ENCODE results near the gene LAX1. TPM values are rescaled to one million over a fixed set of nuclear protein-coding genes. Genes with fewer than 3 reads are reported as not detected.

LAX1 gene
- total and polyA plus RNA-seq, 2 of the 4 experiments (the other 2 are of a cell fraction) = 0.03 TPM; not detected in 1

DNA sequence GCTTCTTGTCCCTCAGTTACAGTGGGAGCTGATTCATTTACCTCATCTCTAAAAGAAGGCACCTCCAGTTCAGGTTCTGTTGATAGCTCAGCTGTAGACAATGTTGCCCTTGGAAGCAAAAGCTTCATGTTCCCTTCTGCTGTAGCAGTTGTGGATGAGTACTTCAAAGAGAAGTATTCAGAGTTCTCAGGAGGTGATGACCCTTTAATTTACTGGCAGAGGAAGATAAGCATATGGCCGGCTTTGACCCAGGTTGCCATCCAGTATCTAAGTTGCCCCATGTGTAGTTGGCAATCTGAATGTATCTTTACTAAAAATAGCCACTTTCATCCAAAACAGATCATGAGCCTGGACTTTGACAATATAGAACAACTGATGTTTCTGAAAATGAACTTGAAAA is 35.0 kb downstream of the LAX1 start:
- in situ Hi-C loops (cut with MboI; ENCODE audit: low sequenced_read_pairs) = no loop called here
- no TSS peak for BruUV-seq (replicated peaks)
- H4K20me1 ChIP-seq (ENCODE audit: insufficient read depth, low read length) = peaks cover 65% of the 10 kb centered on the region

More for the DNA sequence above, 35.0 kb downstream of the LAX1 start:
- no peak overlapping the region for H3K18ac ChIP-seq (ENCODE audit: low read depth, low read length)
- H2AFZ ChIP-seq (replicated peaks; ENCODE audit: low read length, poor library complexity) = no peak overlapping the region
- H2AK9ac ChIP-seq (replicated peaks; ENCODE audit: low read depth, low read length, poor library complexity) = no peak overlapping the region
- H2BK20ac ChIP-seq (ENCODE audit: low read depth, low read length) = no peak overlapping the region
- H4K91ac ChIP-seq (ENCODE audit: insufficient read depth, low read depth, low read length) = no peak overlapping the region
- no peak overlapping the region for H3K27ac ChIP-seq (ENCODE audit: insufficient read depth, low read length)
- H3K14ac ChIP-seq (replicated peaks; ENCODE audit: low read depth, low read length) = no peak overlapping the region; the same call in 1 of the 2 replicates
- H2BK120ac ChIP-seq (ENCODE audit: low read depth, low read length) = no peak overlapping the region
- ChIA-PET CTCF (no interaction called here), POLR2A (ENCODE audit: unreplicated experiment) (no interaction called here)
- TF ChIP-seq FOS (IDR thresholded peaks at IDR 0.05; ENCODE audit: low read depth, low read length) (no peak), BHLHE40 (IDR thresholded peaks at IDR 0.05; ENCODE audit: low read depth, low read length) (no peak), POLR2A (IDR thresholded peaks at IDR 0.05; ENCODE audit: low read depth, low read length) (no peak), RCOR1 (IDR thresholded peaks at IDR 0.05; ENCODE audit: insufficient replicate concordance, low read length) (no peak), MXI1 (IDR thresholded peaks at IDR 0.05; ENCODE audit: borderline replicate concordance, low read depth, low read length) (no peak), MAFK (IDR thresholded peaks at IDR 0.05; ENCODE audit: low read depth, low read length) (no peak), RAD21 (IDR thresholded peaks at IDR 0.05; ENCODE audit: low read length) (no peak), NFE2L2 (IDR thresholded peaks at IDR 0.05; ENCODE audit: low read depth, low read length) (no peak), RFX5 (IDR thresholded peaks at IDR 0.05; ENCODE audit: low read depth, low read length) (no peak), CHD1 (IDR thresholded peaks at IDR 0.05; ENCODE audit: low read depth, low read length) (no peak), SMC3 (IDR thresholded peaks at IDR 0.05; ENCODE audit: low read depth, low read length) (no peak), MAZ (IDR thresholded peaks at IDR 0.05; ENCODE audit: borderline replicate concordance, low read depth, low read length) (no peak), CEBPB (IDR thresholded peaks at IDR 0.05; ENCODE audit: low read depth, low read length) (no peak)
- TF ChIP-seq, protein P1, sequence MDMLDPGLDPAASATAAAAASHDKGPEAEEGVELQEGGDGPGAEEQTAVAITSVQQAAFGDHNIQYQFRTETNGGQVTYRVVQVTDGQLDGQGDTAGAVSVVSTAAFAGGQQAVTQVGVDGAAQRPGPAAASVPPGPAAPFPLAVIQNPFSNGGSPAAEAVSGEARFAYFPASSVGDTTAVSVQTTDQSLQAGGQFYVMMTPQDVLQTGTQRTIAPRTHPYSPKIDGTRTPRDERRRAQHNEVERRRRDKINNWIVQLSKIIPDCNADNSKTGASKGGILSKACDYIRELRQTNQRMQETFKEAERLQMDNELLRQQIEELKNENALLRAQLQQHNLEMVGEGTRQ (IDR thresholded peaks at IDR 0.05; ENCODE audit: low read depth, low read length) = no peak
- TF ChIP-seq, protein P2, sequence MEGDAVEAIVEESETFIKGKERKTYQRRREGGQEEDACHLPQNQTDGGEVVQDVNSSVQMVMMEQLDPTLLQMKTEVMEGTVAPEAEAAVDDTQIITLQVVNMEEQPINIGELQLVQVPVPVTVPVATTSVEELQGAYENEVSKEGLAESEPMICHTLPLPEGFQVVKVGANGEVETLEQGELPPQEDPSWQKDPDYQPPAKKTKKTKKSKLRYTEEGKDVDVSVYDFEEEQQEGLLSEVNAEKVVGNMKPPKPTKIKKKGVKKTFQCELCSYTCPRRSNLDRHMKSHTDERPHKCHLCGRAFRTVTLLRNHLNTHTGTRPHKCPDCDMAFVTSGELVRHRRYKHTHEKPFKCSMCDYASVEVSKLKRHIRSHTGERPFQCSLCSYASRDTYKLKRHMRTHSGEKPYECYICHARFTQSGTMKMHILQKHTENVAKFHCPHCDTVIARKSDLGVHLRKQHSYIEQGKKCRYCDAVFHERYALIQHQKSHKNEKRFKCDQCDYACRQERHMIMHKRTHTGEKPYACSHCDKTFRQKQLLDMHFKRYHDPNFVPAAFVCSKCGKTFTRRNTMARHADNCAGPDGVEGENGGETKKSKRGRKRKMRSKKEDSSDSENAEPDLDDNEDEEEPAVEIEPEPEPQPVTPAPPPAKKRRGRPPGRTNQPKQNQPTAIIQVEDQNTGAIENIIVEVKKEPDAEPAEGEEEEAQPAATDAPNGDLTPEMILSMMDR (conservative IDR thresholded peaks at IDR 0.05; ENCODE audit: low read depth, low read length) = no peak
- TF ChIP-seq, protein P3, sequence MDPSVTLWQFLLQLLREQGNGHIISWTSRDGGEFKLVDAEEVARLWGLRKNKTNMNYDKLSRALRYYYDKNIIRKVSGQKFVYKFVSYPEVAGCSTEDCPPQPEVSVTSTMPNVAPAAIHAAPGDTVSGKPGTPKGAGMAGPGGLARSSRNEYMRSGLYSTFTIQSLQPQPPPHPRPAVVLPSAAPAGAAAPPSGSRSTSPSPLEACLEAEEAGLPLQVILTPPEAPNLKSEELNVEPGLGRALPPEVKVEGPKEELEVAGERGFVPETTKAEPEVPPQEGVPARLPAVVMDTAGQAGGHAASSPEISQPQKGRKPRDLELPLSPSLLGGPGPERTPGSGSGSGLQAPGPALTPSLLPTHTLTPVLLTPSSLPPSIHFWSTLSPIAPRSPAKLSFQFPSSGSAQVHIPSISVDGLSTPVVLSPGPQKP (IDR thresholded peaks at IDR 0.05; ENCODE audit: borderline replicate concordance, low read depth, low read length) = no peak
- H3K9me1 ChIP-seq (ENCODE audit: insufficient read depth, low read length) = peaks cover 17% of the 10 kb centered on the region
- no peak overlapping the region for H3K9ac ChIP-seq (ENCODE audit: low read depth, low read length)
- no peaks in the 10 kb centered on the region for H3K9me3 ChIP-seq (ENCODE audit: control insufficient read depth, insufficient read depth, low read length)
- H3K36me3 ChIP-seq (ENCODE audit: control insufficient read depth, insufficient read depth, low read length) = peaks cover 20% of the 10 kb centered on the region
- peaks cover 10 to 56% of the 10 kb centered on the region in 2 experiments; a peak in 3 of 4 replicates for H3K79me1 ChIP-seq (ENCODE audit: low read depth in 1 of 2, low read length in 2 of 2)
- ATAC-seq (ENCODE audit: low read depth) = no peak
- peak overlapping the region; percentile 4; the same call in 1 of the 2 replicates for H3K23ac ChIP-seq (ENCODE audit: low read depth, low read length)
- H3K56ac ChIP-seq (ENCODE audit: extremely low read depth, insufficient read depth, low read length) = no peak overlapping the region
- no peak overlapping the region for H2AK5ac ChIP-seq (ENCODE audit: low read depth, low read length)
- no CpG with 5 or more reads among the region's 1 CpG for WGBS, 2 experiments (ENCODE audit: extremely low coverage in 2 of 2, insufficient read length in 1 of 2)
- no peak overlapping the region for H4K8ac ChIP-seq (ENCODE audit: low read depth in 2 of 2, low read length in 2 of 2)
- no peak overlapping the region for H3K4me3 ChIP-seq (ENCODE audit: insufficient read depth, low read depth, low read length)
- intact Hi-C loops (cut with micrococcal nuclease) = loop anchor here (5.0 to 10.0 kb wide), 2 partner anchors 85 to 243 kb away; no protein-coding TSS in a partner anchor
- H3K4me1 ChIP-seq (ENCODE audit: control insufficient read depth, insufficient read depth, low read length) = peaks cover 12% of the 10 kb centered on the region
- no peaks in the 10 kb centered on the region for H3K27me3 ChIP-seq (ENCODE audit: control insufficient read depth, insufficient read depth, low read length)
- no peak overlapping the region for H2BK15ac ChIP-seq (ENCODE audit: low read depth, low read length)
- peak overlapping the region; percentile 44 for H2BK5ac ChIP-seq (ENCODE audit: low read depth, low read length, poor library complexity, severe bottlenecking)
- H3K4me2 ChIP-seq (ENCODE audit: low read depth, low read length) = peak overlapping the region; percentile 20; the same call in 1 of the 2 replicates
- no peak overlapping the region for H3K4ac ChIP-seq (ENCODE audit: low read depth, low read length)
- dilution Hi-C loops (cut with HindIII; ENCODE audit: low sequenced_read_pairs, unreplicated experiment) = no loop called here
- DNase-seq = no peak
- H4K5ac ChIP-seq (ENCODE audit: low read depth, low read length) = no peak overlapping the region
